Right lobe of liver (tissue), 4 donors: ENCODE results near the gene C16orf54.

ENCODE experiments used
- CTCF ChIP-seq, 4 donors: fragments of 200-600 bp in 3 of 4; fragments of 450-650 bp in 1 of 4; IDR thresholded peaks; one replicate each; pipeline versions ENCODE4 v1.5.1 to v1.8.0; 2016 to 2022; ENCODE audit warnings: antibody characterized with exemption in 4 of 4, mild to moderate bottlenecking in 2 of 4
- POLR2A ChIP-seq: fragments of 450-650 bp; IDR thresholded peaks from one replicate; pipeline ENCODE4 v1.6.1; 2017; ENCODE audit warnings: antibody characterized with exemption, mild to moderate bottlenecking
- donor health status: DM: no; HTN: no; CAD: no.
- donor health status: DM: no; HTN: no; CAD: no.
- donor health status: DM: no; HTN: yes; CAD: no.

GRCh38 chr16:29730649-29731048, 15.1 kb downstream of the C16orf54 start:
- TF ChIP-seq CTCF (IDR thresholded peaks at IDR 0.05) (no peak), POLR2A (no peak)
